ENCODE measurements around the gene SGMS1. TPM values are rescaled to one million over a fixed set of nuclear protein-coding genes. Genes with fewer than 3 reads are reported as not detected.

The SGMS1 gene
- polyA plus RNA-seq, 1 donor from 2014 or later, result 8.0 TPM

DNA sequence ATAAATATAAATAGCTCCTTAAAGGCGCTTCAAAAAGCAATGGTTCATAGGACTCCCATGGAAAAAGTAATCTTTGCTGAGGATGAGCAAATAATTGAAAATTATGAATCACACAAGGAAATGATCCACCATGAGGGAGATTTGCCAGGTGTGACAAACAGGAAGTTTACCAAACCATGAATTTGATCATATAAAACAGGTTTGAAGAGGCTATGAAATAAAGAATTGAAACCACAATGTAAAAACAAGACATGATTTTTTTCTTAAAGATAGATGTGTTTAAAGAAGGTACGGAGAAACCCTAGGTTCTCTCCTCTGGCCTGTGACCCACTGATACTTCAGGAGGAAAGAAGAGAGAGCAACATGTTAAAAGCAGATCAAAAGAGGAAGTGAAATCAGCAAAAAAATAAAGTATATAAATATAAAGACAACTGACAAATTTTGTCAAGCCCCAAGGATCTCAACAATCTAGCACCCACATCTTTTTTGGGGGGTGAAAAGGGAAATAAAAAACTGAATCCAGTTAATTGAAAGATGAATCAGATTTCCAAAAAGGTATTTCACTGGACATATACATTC lies 261.1 kb downstream of the SGMS1 start:
- TF ChIP-seq, protein P1, sequence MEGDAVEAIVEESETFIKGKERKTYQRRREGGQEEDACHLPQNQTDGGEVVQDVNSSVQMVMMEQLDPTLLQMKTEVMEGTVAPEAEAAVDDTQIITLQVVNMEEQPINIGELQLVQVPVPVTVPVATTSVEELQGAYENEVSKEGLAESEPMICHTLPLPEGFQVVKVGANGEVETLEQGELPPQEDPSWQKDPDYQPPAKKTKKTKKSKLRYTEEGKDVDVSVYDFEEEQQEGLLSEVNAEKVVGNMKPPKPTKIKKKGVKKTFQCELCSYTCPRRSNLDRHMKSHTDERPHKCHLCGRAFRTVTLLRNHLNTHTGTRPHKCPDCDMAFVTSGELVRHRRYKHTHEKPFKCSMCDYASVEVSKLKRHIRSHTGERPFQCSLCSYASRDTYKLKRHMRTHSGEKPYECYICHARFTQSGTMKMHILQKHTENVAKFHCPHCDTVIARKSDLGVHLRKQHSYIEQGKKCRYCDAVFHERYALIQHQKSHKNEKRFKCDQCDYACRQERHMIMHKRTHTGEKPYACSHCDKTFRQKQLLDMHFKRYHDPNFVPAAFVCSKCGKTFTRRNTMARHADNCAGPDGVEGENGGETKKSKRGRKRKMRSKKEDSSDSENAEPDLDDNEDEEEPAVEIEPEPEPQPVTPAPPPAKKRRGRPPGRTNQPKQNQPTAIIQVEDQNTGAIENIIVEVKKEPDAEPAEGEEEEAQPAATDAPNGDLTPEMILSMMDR (IDR thresholded peaks at IDR 0.05; ENCODE audit: poor library complexity, severe bottlenecking), result no peak
- TF ChIP-seq SMC3 (conservative IDR thresholded peaks at IDR 0.05; ENCODE audit: poor library complexity) (no peak), TAF1 (IDR thresholded peaks at IDR 0.05; ENCODE audit: low read depth) (no peak)
- H3K9me2 ChIP-seq (ENCODE audit: insufficient read depth, low read length), result no peaks in the 10 kb centered on the region
- no peak overlapping the region for H3K4me3 ChIP-seq (ENCODE audit: low read length)
- H3K27me3 ChIP-seq (ENCODE audit: insufficient read depth, low read depth, low read length), result no peaks in the 10 kb centered on the region
- H3F3A ChIP-seq (ENCODE audit: insufficient read depth, low read length, poor library complexity, severe bottlenecking), result no peaks in the 10 kb centered on the region
- H3K9ac ChIP-seq (ENCODE audit: low read length), result no peak overlapping the region
- H3K36me3 ChIP-seq (ENCODE audit: insufficient read depth, low read length), result no peaks in the 10 kb centered on the region
- H3K4me2 ChIP-seq (ENCODE audit: low read length), result no peak overlapping the region
- no peak overlapping the region for H3K27ac ChIP-seq (ENCODE audit: low read length)
- H2AFZ ChIP-seq (ENCODE audit: low read depth, low read length), result no peak overlapping the region
- no peaks in the 10 kb centered on the region for H3K79me2 ChIP-seq (replicated peaks; ENCODE audit: insufficient read depth, low read length)
- H4K20me1 ChIP-seq (ENCODE audit: insufficient read depth), result no peaks in the 10 kb centered on the region
- H3K9me3 ChIP-seq (ENCODE audit: low read length), result no peaks in the 10 kb centered on the region

DNA sequence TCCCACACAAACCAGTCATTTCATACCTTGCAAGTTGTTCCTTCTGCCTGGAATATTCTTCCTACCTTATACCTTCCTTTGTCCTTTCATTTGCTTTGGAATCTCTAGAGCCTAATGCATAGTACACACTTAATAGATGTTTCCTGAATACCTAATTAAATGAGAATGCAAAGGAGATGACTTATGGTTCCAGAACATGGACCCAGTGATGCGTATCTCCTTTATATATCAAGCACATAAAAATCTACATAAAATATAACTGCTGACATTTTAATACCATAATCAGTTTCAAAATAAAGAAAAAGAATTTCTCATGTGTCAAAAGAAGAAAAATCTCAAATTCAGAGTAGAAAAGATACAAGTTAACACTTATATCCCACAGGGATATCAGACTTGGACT lies 261.8 kb downstream of the SGMS1 start:
- H3K9ac ChIP-seq (ENCODE audit: low read length), result no peak overlapping the region
- no peak overlapping the region for H3K4me3 ChIP-seq (ENCODE audit: low read length)
- no peaks in the 10 kb centered on the region for H3K36me3 ChIP-seq (ENCODE audit: insufficient read depth, low read length)
- no peak overlapping the region for H3K4me2 ChIP-seq (ENCODE audit: low read length)
- H3K79me2 ChIP-seq (replicated peaks; ENCODE audit: insufficient read depth, low read length), result no peaks in the 10 kb centered on the region
- H3K9me3 ChIP-seq (ENCODE audit: low read length), result no peaks in the 10 kb centered on the region
- H3F3A ChIP-seq (ENCODE audit: insufficient read depth, low read length, poor library complexity, severe bottlenecking), result no peaks in the 10 kb centered on the region
- no peak overlapping the region for H2AFZ ChIP-seq (ENCODE audit: low read depth, low read length)
- H3K27me3 ChIP-seq (ENCODE audit: insufficient read depth, low read depth, low read length), result no peaks in the 10 kb centered on the region
- H3K9me2 ChIP-seq (ENCODE audit: insufficient read depth, low read length), result no peaks in the 10 kb centered on the region
- TF ChIP-seq SMC3 (conservative IDR thresholded peaks at IDR 0.05; ENCODE audit: poor library complexity) (no peak), RAD21 (conservative IDR thresholded peaks at IDR 0.05) (no peak), POLR2AphosphoS5 (IDR thresholded peaks at IDR 0.05) (no peak), TAF1 (IDR thresholded peaks at IDR 0.05; ENCODE audit: low read depth) (no peak), MXI1 (conservative IDR thresholded peaks at IDR 0.05; ENCODE audit: poor library complexity, severe bottlenecking) (no peak), EP300 (conservative IDR thresholded peaks at IDR 0.05; ENCODE audit: poor library complexity, severe bottlenecking) (no peak), EZH2 (IDR thresholded peaks at IDR 0.05; ENCODE audit: borderline replicate concordance, insufficient read depth, low read length, poor library complexity, severe bottlenecking) (no peak)
- TF ChIP-seq, protein P1 (IDR thresholded peaks at IDR 0.05; ENCODE audit: poor library complexity, severe bottlenecking), result no peak
- TF ChIP-seq, protein P2, sequence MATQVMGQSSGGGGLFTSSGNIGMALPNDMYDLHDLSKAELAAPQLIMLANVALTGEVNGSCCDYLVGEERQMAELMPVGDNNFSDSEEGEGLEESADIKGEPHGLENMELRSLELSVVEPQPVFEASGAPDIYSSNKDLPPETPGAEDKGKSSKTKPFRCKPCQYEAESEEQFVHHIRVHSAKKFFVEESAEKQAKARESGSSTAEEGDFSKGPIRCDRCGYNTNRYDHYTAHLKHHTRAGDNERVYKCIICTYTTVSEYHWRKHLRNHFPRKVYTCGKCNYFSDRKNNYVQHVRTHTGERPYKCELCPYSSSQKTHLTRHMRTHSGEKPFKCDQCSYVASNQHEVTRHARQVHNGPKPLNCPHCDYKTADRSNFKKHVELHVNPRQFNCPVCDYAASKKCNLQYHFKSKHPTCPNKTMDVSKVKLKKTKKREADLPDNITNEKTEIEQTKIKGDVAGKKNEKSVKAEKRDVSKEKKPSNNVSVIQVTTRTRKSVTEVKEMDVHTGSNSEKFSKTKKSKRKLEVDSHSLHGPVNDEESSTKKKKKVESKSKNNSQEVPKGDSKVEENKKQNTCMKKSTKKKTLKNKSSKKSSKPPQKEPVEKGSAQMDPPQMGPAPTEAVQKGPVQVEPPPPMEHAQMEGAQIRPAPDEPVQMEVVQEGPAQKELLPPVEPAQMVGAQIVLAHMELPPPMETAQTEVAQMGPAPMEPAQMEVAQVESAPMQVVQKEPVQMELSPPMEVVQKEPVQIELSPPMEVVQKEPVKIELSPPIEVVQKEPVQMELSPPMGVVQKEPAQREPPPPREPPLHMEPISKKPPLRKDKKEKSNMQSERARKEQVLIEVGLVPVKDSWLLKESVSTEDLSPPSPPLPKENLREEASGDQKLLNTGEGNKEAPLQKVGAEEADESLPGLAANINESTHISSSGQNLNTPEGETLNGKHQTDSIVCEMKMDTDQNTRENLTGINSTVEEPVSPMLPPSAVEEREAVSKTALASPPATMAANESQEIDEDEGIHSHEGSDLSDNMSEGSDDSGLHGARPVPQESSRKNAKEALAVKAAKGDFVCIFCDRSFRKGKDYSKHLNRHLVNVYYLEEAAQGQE (IDR thresholded peaks at IDR 0.05; ENCODE audit: borderline replicate concordance), result no peak
- H3K27ac ChIP-seq (ENCODE audit: low read length), result no peak overlapping the region
- H4K20me1 ChIP-seq (ENCODE audit: insufficient read depth), result no peaks in the 10 kb centered on the region

All from neural cell (in vitro differentiated cells).